GM23248 (cell line): ENCODE measurements around the gene PIGR. TPM values are rescaled to one million over a fixed set of nuclear protein-coding genes. Genes with fewer than 3 reads are reported as not detected.

ENCODE experiments used
- DNase-seq: peaks from one replicate; pipeline ENCODE4 v3.0.0-alpha.2; 2015
- H2AFZ ChIP-seq: fragments of 200-600 bp; sonication (generic); 2 replicates; pipeline ENCODE4 v1.6.1; 2016; ENCODE audit warnings: antibody characterized with exemption
- H3F3A ChIP-seq: fragments of 200-600 bp; sonication (generic); 2 replicates; pipeline ENCODE4 v1.6.1; 2016; ENCODE audit warnings: mild to moderate bottlenecking, antibody characterized with exemption, mixed run types; ENCODE audit not compliant: insufficient read depth
- H3K27ac ChIP-seq: fragments of 200-600 bp; sonication (generic); 2 replicates; pipeline ENCODE4 v1.5.1; 2016; ENCODE audit warnings: mild to moderate bottlenecking
- H3K27me3 ChIP-seq: fragments of 200-600 bp; sonication (generic); replicated peaks from 2 replicates; pipeline ENCODE4 v1.6.1; 2016; ENCODE audit warnings: mild to moderate bottlenecking; ENCODE audit not compliant: insufficient read depth
- H3K36me3 ChIP-seq: fragments of 200-600 bp; sonication (generic); 2 replicates; pipeline ENCODE4 v1.6.1; 2016; ENCODE audit warnings: low read depth, mild to moderate bottlenecking
- H3K4me1 ChIP-seq: fragments of 200-600 bp; sonication (generic); 2 replicates; pipeline ENCODE4 v1.6.1; 2016; ENCODE audit warnings: mild to moderate bottlenecking; ENCODE audit not compliant: insufficient read depth
- H3K4me2 ChIP-seq: fragments of 200-600 bp; sonication (generic); one replicate; pipeline ENCODE4 v1.6.1; 2016; ENCODE audit warnings: mild to moderate bottlenecking; ENCODE audit not compliant: unreplicated experiment
- H3K4me3 ChIP-seq: fragments of 200-600 bp; sonication (generic); 2 replicates; pipeline ENCODE4 v1.5.1; 2016; ENCODE audit warnings: mild to moderate bottlenecking
- H3K79me2 ChIP-seq: fragments of 200-600 bp; sonication (generic); 2 replicates; pipeline ENCODE4 v1.6.1; 2016; ENCODE audit warnings: mild to moderate bottlenecking; ENCODE audit not compliant: insufficient read depth
- H3K9ac ChIP-seq: fragments of 200-600 bp; sonication (generic); 2 replicates; pipeline ENCODE4 v1.6.1; 2016; ENCODE audit warnings: mild to moderate bottlenecking
- H3K9me2 ChIP-seq: fragments of 200-600 bp; sonication (generic); 2 replicates; pipeline ENCODE4 v1.6.1; 2016; ENCODE audit warnings: mixed run types, mild to moderate bottlenecking, moderate library complexity; ENCODE audit not compliant: insufficient read depth
- H3K9me3 ChIP-seq: fragments of 200-600 bp; sonication (generic); one replicate; pipeline ENCODE4 v1.6.1; 2017; ENCODE audit warnings: low read depth
- H4K20me1 ChIP-seq: fragments of 200-600 bp; sonication (generic); 2 replicates; pipeline ENCODE4 v1.6.0; 2016; ENCODE audit not compliant: insufficient read depth
- EZH2 ChIP-seq: fragments of 200-600 bp; sonication (generic); IDR thresholded peaks from 2 replicates; pipeline ENCODE4 v1.6.1; 2018; ENCODE audit warnings: antibody characterized with exemption, mild to moderate bottlenecking; ENCODE audit not compliant: insufficient read depth, poor library complexity, severe bottlenecking
- EZH2phosphoT487 ChIP-seq: fragments of 200-600 bp; sonication (generic); IDR thresholded peaks from 2 replicates; pipeline ENCODE4 v1.6.1; 2018; ENCODE audit warnings: antibody characterized with exemption, moderate library complexity, mild to moderate bottlenecking, low read depth; ENCODE audit not compliant: insufficient read depth
- WGBS, 2 experiments: methylation state at CpG; one replicate each; pipeline ENCODE4 v1.1.6; 2015 to 2017; ENCODE audit warnings: low lambda C conversion rate in 2 of 2, low coverage in 1 of 2; ENCODE audit errors: missing lambda C conversion rate in 2 of 2; 5-methylcytosine and 5-hydroxymethylcytosine counted together
- in situ Hi-C: fragments of 300-500 bp; cut with MboI; formaldehyde crosslinking; loops from 2 replicates; pipeline ENCODE4 v1.15.0; 2020
- polyA plus RNA-seq: library from polyadenylated mRNA; unstranded; fragments of >200 nt; fragmentation: Nextera tagmentation; extraction: Ambion mirVana; gene quantifications from 2 replicates; pipeline ENCODE4 v1.2.1, GENCODE V29; 2016
- total RNA-seq: library from RNA; depleted of rRNA; stranded (reverse); fragments of >200 nt; shearing (Covaris generic); gene quantifications from 2 replicates; pipeline ENCODE4 v1.2.3, GENCODE V29; 2014; rRNA removed

PIGR gene
- total and polyA plus RNA-seq, 2 experiments from 2014 or later = not detected

DNA sequence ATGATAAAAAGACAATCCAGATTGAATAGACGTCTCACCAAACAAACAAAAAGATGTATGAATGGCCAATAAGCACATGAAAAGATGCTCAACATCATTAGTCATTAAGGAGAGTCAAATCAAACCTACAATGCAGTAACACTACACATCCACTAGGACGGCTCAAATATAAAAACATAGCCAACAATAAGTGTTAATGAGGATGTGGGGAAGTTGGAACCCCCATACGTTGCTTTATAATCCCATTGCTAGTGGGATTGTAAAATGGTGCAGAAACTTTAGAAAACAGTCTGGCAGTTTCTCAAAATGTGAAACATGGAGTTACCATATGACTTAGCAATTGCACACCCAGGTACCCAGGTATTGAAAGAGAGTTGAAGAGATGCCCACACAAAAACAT lies 63.7 kb downstream of the PIGR start:
- no peaks in the 10 kb centered on the region for H3F3A ChIP-seq
- no peak overlapping the region for H3K4me2 ChIP-seq
- 50 to 54% methylated on average over 3 of the region's 3 CpGs for WGBS, 2 experiments
- H3K27me3 ChIP-seq = no peaks in the 10 kb centered on the region
- no peak for DNase-seq
- peaks cover 4% of the 10 kb centered on the region for H3K9me3 ChIP-seq
- H3K79me2 ChIP-seq = no peaks in the 10 kb centered on the region
- H4K20me1 ChIP-seq = no peaks in the 10 kb centered on the region
- H3K27ac ChIP-seq = no peak overlapping the region
- in situ Hi-C loops = no loop called here
- H3K9me2 ChIP-seq = no peaks in the 10 kb centered on the region
- TF ChIP-seq EZH2phosphoT487 (no peak), EZH2 (no peak)
- no peaks in the 10 kb centered on the region for H3K36me3 ChIP-seq
- H2AFZ ChIP-seq = no peak overlapping the region
- H3K4me1 ChIP-seq = no peaks in the 10 kb centered on the region
- no peak overlapping the region for H3K9ac ChIP-seq
- H3K4me3 ChIP-seq = no peak overlapping the region

DNA sequence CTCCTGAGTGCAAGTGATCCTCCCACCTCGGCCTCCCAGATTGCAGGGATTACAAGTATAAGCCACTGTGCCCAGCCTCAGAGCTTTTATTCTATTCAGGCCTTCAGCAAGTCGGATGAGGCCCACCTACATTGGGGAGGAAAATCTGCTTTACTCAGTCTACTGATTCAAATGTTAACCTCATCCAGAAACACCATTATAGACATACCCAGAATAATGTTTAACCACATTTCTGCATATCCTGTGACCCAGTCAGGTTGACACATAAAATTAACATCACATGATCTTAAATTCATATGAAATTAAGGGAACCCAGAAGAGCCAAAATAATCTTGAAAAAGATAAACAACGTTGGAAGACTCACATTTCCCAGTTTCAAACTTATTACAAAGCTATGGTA lies 66.0 kb downstream of the PIGR start:
- no peak overlapping the region for H2AFZ ChIP-seq
- H3K27ac ChIP-seq = no peak overlapping the region
- H3K4me3 ChIP-seq = no peak overlapping the region
- in situ Hi-C loops = no loop called here
- no peaks in the 10 kb centered on the region for H3K4me1 ChIP-seq
- TF ChIP-seq EZH2phosphoT487 (no peak), EZH2 (no peak)
- no peak for DNase-seq
- H3K79me2 ChIP-seq = no peaks in the 10 kb centered on the region
- 45 to 49% methylated on average over 3 of the region's 3 CpGs for WGBS, 2 experiments
- no peaks in the 10 kb centered on the region for H4K20me1 ChIP-seq
- no peaks in the 10 kb centered on the region for H3K27me3 ChIP-seq
- peaks cover 4% of the 10 kb centered on the region for H3K9me3 ChIP-seq
- no peaks in the 10 kb centered on the region for H3K36me3 ChIP-seq
- no peak overlapping the region for H3K4me2 ChIP-seq
- no peaks in the 10 kb centered on the region for H3K9me2 ChIP-seq
- no peak overlapping the region for H3K9ac ChIP-seq
- no peaks in the 10 kb centered on the region for H3F3A ChIP-seq

Other genes starting within 250 kb of the PIGR start
- not detected in 2 replicates for gene IL19, start 175.7 kb downstream of the PIGR start, total RNA-seq
- not detected in 2 replicates for gene IL19, start 175.7 kb downstream of the PIGR start, polyA plus RNA-seq
- gene IL10, start 174.0 kb downstream of the PIGR start, total RNA-seq = not detected in 2 replicates
- not detected in 2 replicates for gene IL10, start 174.0 kb downstream of the PIGR start, polyA plus RNA-seq
- gene IL20, start 80.8 kb downstream of the PIGR start, total RNA-seq = 0.25 TPM in 1 of 2 replicates, not detected in the other
- gene IL20, start 80.8 kb downstream of the PIGR start, polyA plus RNA-seq = not detected in 2 replicates
- gene IL24, start 49.0 kb downstream of the PIGR start, total RNA-seq = 2.4 TPM in 1 of 2 replicates, not detected in the other
- gene IL24, start 49.0 kb downstream of the PIGR start, polyA plus RNA-seq = 0.49 and 0.52 TPM in 2 replicates
- gene FCMR, start 24.5 kb downstream of the PIGR start, total RNA-seq = 1.2 TPM in 1 of 2 replicates, not detected in the other
- 0.94 and 2.3 TPM in 2 replicates for gene FCMR, start 24.5 kb downstream of the PIGR start, polyA plus RNA-seq
- gene FCAMR, start 24.0 kb upstream of the PIGR start, total RNA-seq = not detected in 2 replicates
- not detected in 2 replicates for gene FCAMR, start 24.0 kb upstream of the PIGR start, polyA plus RNA-seq
- not detected in 2 replicates for gene C1orf116, start 86.3 kb upstream of the PIGR start, total RNA-seq
- not detected in 2 replicates for gene C1orf116, start 86.3 kb upstream of the PIGR start, polyA plus RNA-seq
- gene YOD1, start 104.7 kb upstream of the PIGR start, total RNA-seq = 6.7 and 7.8 TPM in 2 replicates
- 2.4 TPM in 2 replicates for gene YOD1, start 104.7 kb upstream of the PIGR start, polyA plus RNA-seq
- 3.7 and 4.2 TPM in 2 replicates for gene PFKFB2, start 106.8 kb upstream of the PIGR start, total RNA-seq
- 1.2 and 1.6 TPM in 2 replicates for gene PFKFB2, start 106.8 kb upstream of the PIGR start, polyA plus RNA-seq
- gene C4BPB, start 142.4 kb upstream of the PIGR start, total RNA-seq = not detected in 2 replicates
- gene C4BPB, start 142.4 kb upstream of the PIGR start, polyA plus RNA-seq = not detected in 2 replicates
- gene C4BPA, start 157.8 kb upstream of the PIGR start, total RNA-seq = not detected in 2 replicates
- not detected in 2 replicates for gene C4BPA, start 157.8 kb upstream of the PIGR start, polyA plus RNA-seq